AG04449 (cell line): ENCODE data around the gene LPP.

Experiments
- CTCF ChIA-PET: fragments of 350-600 bp; formaldehyde crosslinking; extraction: SDS; loops from one replicate; lab custom pipeline; 2021; ENCODE audit warnings: antibody characterized with exemption; lab: Yijun Ruan, JAX
- POLR2A ChIA-PET: fragments of 400-600, 350-600 bp; formaldehyde crosslinking; extraction: SDS; loops from one replicate; lab custom pipeline; 2020; ENCODE audit warnings: antibody characterized with exemption, inconsistent platforms; lab: Yijun Ruan, JAX
- DNase-seq: peaks from one replicate; pipeline ENCODE4 v3.0.0-alpha.2; 2010; ENCODE audit warnings: low read depth, low spot score
- H3K4me3 ChIP-seq: 2 replicates; pipeline ENCODE4 v1.5.1; 2011; ENCODE audit warnings: low read depth, mild to moderate bottlenecking, control low read depth, low read length
- CTCF ChIP-seq: IDR thresholded peaks from one replicate; pipeline ENCODE4 v1.5.1; 2011; ENCODE audit warnings: mild to moderate bottlenecking, moderate library complexity, low read length, control low read depth, inconsistent platforms; ENCODE audit not compliant: insufficient read depth; ENCODE audit errors: missing control alignments

The LPP gene

DNA sequence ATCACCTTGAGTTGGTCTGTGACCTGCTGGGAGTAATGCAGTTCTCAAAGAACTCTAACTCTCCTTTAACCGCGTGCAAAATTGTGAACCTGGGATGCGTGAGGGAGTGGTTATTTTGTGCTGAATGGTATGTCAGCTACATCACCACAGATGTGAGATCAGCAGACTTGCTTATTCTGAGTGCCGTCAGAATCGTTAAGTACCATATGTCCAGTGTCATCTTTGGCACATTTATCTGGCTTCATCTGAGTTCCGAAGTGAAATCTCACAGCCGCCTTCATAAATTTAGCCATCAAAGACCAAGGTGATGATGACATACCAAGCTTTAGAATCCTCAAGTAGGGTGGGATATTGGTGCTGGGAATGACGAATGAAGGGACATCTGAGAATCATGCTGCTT, 670.6 kb downstream of the LPP start:
- CTCF ChIA-PET, result interaction anchor here (0.9 kb wide), 1 partner anchor 130 kb away, joined by 3 read pairs; no protein-coding TSS in a partner anchor
- no peak for TF ChIP-seq CTCF
- H3K4me3 ChIP-seq, result no peak overlapping the region
- no peak for DNase-seq
- POLR2A ChIA-PET, result no interaction called here

- no peak for TF ChIP-seq CTCF
- no peak for DNase-seq
- POLR2A ChIA-PET, result no interaction called here
- CTCF ChIA-PET, result no interaction called here
- no peak overlapping the region for H3K4me3 ChIP-seq
Observed at GRCh38 chr3:188825901-188826300, 671.9 kb downstream of the LPP start.

DNA sequence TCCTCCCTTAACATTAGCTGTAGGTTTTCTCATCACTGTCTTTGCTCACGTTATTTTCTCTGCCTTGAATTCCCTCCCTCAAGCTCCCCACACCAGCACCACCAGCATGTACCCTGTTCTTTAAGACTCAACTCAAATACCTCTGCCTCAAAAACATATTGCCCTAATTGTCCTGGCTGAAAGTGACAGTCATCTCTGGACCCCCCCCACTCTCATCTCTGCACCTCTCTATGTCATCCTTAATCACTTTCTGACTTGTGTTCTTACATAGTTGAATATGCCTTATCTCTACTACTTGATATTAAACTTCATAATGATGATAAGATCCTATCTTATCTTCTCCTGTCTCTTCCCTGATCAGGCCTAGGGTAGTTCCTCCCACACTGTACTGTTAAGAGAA, 672.6 kb downstream of the LPP start:
- CTCF ChIA-PET, result no interaction called here
- no peak overlapping the region for H3K4me3 ChIP-seq
- no peak for DNase-seq
- POLR2A ChIA-PET, result no interaction called here
- no peak for TF ChIP-seq CTCF

- TF ChIP-seq CTCF, result no peak
- POLR2A ChIA-PET, result no interaction called here
- CTCF ChIA-PET, result no interaction called here
- H3K4me3 ChIP-seq, result no peak overlapping the region
- DNase-seq, result no peak
Observed at GRCh38 chr3:188827103-188827502, 673.1 kb downstream of the LPP start.

GRCh38 chr3:188827576-188827975, 673.6 kb downstream of the LPP start:
- H3K4me3 ChIP-seq, result no peak overlapping the region
- no peak for DNase-seq
- CTCF ChIA-PET, result no interaction called here
- TF ChIP-seq CTCF, result no peak
- POLR2A ChIA-PET, result no interaction called here

DNA sequence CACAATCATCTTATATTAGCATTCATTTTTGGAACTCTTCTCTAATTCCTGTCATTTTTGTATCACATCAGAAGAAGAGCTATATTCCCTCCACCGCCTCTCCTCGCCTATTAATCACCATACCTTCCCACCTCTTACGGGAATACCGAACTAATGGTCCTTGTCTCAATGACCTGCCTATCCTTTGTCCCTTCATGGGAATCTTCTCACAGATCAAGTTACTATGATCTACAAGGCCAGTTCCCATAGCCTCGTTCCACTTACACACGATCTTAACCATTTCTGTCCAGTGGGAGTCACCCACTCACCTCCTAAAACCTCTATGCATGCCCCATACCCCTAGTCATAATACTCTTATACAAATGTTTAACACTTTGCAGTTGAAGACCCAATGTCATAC, 675.2 kb downstream of the LPP start:
- CTCF ChIA-PET, result interaction anchor here (1.0 kb wide), 1 partner anchor 126 kb away, joined by 3 read pairs; no protein-coding TSS in a partner anchor
- POLR2A ChIA-PET, result no interaction called here
- DNase-seq, result no peak
- H3K4me3 ChIP-seq, result no peak overlapping the region
- no peak for TF ChIP-seq CTCF
